HG03045 (cell line): Measurements from ENCODE around the gene GPR37L1.

ENCODE experiments used
- ATAC-seq: cut with Tn5 transposase; IDR thresholded peaks from one replicate; pipeline ENCODE4 v1.9.1; 2021; ENCODE audit warnings: mild to moderate bottlenecking, moderate library complexity; ENCODE audit not compliant: unreplicated experiment

Gene GPR37L1

DNA sequence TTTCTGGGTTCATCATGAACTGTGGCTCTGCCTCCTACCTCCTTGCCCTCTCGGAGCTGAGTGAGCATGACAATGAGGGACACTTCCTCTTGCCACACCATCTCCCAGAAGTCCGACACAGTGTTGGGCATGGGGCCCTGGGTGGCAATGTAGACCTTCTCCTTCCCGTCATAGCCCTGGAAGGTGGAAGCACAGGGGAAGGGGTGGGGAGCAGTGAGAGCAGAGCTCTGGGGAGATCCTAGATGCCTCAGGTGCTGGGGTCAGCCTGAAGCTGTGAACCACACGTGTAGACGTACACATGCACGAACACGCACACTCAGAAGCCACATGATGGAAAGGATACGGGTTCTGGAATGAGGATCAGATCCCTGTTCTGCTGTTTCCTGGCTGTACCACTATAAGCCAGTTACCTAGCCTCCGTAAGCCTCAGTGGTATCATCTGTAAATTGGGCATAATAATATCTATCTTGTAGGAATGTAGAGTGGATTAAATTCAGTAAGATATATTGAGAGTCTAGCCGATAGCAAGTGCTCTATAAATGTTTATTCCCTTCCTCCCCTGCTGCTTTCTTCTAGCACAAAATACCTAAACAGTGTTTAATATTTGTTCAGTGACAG is 31.5 kb downstream of the GPR37L1 start:
- ATAC-seq = no peak

- no peak for ATAC-seq
These were observed 32.2 kb downstream of the GPR37L1 start for GRCh38 chr1:202154766-202155477.

GRCh38 chr1:202155478-202156021 is 32.8 kb downstream of the GPR37L1 start:
- no peak for ATAC-seq

- ATAC-seq = no peak
These were observed 33.9 kb downstream of the GPR37L1 start for GRCh38 chr1:202156590-202156989.

DNA sequence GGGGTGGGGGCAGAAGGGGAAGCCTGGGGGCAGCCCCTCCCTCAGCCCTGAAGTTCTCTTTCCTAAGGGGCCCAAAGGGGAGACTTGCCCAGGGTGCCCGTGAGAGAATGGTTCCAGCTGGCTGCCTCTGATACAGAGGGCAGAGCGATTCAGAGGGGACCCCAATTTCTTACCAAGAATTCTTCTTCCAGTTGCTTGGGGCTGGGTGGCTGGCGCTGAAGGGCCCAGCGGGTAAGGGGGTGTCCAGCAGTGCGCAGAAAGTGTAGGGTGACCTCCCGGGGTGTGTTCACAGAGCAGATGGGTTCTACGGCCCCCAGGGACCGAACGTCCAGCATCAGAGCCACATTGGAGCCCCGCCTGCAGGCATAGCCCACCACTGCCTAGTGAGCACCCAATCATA is 35.2 kb downstream of the GPR37L1 start:
- no peak for ATAC-seq

GRCh38 chr1:202158810-202159533 is 36.3 kb downstream of the GPR37L1 start:
- no peak for ATAC-seq

DNA sequence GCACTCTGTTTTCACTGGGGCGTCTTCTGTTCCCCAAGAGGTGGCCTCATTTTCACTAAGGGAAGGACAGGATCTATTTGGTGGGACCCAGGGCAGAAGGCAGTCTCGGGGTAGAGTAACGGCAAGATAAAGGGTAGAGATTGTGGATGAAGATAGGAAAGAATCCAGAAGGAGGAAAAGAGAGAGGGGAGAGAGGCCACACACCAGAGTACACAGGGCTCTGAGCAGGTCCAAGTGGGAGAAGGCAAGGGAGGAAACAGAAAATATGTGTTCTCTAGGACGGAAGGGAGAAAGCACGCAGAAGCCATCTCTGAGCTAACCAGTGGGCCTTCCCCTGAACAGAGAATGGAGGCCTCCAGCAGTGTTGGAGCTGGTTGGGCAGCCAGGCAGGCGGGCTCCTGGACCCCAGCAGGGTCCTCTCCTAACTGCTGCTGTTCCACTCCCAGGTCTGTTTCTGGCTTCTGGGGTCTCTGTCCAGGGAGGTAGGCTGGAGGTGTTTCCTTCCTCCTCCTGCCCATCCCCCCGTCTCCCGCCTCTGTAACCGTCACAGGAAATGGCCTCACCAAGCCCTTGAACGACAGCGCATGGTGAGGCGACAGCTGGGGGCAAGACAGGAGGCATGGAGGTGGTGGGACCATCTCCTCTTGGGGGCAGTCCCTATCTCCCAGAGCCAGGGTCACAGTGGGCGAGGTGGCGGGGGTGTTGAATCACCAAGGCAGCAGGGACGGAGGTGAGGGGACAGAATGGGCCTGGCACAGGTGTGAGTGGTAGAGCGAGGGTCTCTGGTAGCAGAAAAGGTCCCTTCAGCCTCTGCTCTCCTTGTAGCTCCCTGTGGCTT is 37.0 kb downstream of the GPR37L1 start:
- no peak for ATAC-seq

DNA sequence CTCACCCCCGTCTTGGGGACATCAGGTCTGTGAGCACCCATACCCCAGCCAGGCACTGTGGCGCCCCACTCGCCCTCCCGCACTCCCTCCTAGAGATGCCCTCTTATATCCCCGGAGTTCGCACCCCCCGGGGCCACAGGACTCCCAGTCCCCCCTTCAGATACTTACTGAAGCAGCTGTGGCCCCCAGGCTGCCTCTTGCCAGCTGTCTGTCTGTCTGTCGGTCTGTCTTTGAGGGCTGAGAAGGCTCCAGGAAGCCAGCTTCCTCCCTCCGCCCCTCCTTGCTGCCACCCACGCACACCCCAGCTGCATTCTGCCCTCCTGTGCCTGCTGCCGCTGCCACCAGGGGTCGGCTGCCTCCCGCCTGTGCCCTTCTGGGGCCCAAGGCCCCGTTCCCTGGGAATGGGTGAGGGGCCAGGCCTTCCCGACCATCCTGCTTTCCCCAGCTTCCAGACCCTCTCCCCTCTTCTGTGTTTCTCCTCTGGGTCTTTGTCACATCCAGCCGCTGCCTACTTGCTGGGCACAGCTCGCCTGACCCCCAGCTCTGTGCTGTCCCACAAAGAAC is 37.7 kb downstream of the GPR37L1 start, which contains the start of gene PTPN7:
TSS of gene PTPN7 (minus strand) at position 226 of the 564 bp plus-strand sequence. CDS start 1,200 bp downstream, outside the sequence.
- ATAC-seq = peak; percentile 56

GRCh38 chr1:202161151-202162046 is 38.7 kb downstream of the GPR37L1 start:
- no peak for ATAC-seq

DNA sequence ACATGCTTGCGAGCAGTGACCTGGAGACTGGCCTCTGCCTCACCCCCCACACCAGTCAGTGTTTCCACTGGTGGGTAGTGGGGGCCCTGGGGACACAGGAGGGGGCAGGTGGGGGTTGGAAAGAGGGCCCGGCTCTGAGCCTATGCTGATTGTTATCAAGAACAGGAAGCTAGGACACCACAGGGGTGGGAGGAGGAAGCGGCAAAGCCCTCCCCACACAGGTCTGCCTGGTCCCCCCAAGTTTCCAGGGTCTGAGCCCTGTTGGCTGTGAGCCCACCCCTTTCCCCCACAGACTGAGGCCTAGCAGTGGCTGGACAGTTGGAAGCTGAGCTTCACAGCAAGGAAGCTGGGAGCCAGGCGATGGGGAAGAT is 39.3 kb downstream of the GPR37L1 start:
- no peak for ATAC-seq

GRCh38 chr1:202162418-202163280 is 39.9 kb downstream of the GPR37L1 start:
- ATAC-seq = no peak

- ATAC-seq = no peak
These were observed 40.9 kb downstream of the GPR37L1 start for GRCh38 chr1:202163281-202164270.

DNA sequence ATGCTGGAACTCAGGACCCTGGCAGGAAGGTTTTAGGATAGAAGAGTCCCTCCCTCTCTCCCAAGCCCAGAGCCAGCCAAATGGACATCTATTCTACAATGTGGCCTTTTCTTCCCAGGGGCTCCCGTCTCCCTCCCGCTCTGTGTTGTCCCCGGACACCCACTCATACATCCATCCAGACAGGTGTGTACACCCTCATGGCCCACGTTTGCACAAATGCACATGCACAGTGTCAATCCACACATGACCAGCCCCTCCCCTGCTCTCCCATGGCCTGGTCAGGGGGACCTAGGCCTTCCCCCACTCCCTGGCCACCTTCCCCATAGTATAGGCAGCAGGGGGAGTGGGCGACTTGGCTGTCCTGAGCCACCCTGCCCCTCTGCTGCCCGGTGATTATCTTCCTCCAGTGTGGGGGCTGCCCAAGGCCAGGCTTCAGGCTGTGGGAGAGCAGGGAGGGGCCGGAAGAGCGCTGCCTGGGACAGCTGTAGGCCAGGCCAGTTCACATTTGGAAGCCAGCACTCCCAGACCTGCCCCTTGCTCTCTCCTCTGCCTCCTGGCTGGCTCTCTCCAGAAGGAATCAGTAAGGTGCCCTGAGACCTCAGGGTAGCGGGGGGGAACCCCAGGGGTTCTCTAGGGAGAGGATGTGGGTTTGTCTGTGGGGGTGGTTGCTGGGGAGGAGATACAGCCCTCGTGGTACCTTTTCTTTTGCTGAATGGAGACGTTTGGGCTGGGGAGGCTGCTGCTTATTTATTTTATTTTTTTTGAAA is 41.7 kb downstream of the GPR37L1 start:
- ATAC-seq = peak; percentile 38

GRCh38 chr1:202165267-202165941 is 42.7 kb downstream of the GPR37L1 start:
- ATAC-seq = no peak

- no peak for ATAC-seq
These were observed 43.5 kb downstream of the GPR37L1 start for GRCh38 chr1:202165942-202166843.
